Stomach smooth muscle (tissue), 2 donors: Measurements from ENCODE around the gene GRID1.

Experiments
- H3K27ac ChIP-seq: one replicate; pipeline ENCODE4 v1.7.0; 2013; ENCODE audit warnings: mild to moderate bottlenecking, low read length, inconsistent platforms
- H3K27me3 ChIP-seq, 2 donors: one replicate each; pipeline ENCODE4 v1.7.0; 2013; ENCODE audit warnings: low read length in 2 of 2; ENCODE audit not compliant: insufficient read depth in 2 of 2, control insufficient read depth in 1 of 2
- H3K36me3 ChIP-seq, 2 donors: one replicate each; pipeline ENCODE4 v1.7.0; 2013; ENCODE audit warnings: low read length in 2 of 2; ENCODE audit not compliant: control insufficient read depth in 2 of 2, insufficient read depth in 2 of 2
- H3K4me1 ChIP-seq: one replicate; pipeline ENCODE4 v1.7.0; 2013; ENCODE audit warnings: low read length; ENCODE audit not compliant: control insufficient read depth, insufficient read depth
- H3K4me3 ChIP-seq, 2 donors: one replicate each; pipeline ENCODE4 v1.7.0; 2013; ENCODE audit warnings: low read length in 2 of 2
- H3K9ac ChIP-seq, 2 donors: one replicate each; pipeline ENCODE4 v1.7.0; 2013; ENCODE audit warnings: low read length in 2 of 2, mild to moderate bottlenecking in 1 of 2
- H3K9me3 ChIP-seq, 2 donors: one replicate each; pipeline ENCODE4 v1.7.0; 2013; ENCODE audit warnings: low read length in 2 of 2; ENCODE audit not compliant: control insufficient read depth in 2 of 2
- donor health status: healthy.
- donor health status: Pancreatic carcinoma.

Gene GRID1

GRCh38 chr10:85993140-85993539, 373.5 kb downstream of the GRID1 start:
- no peaks in the 10 kb centered on the region for H3K36me3 ChIP-seq
- no peak overlapping the region for H3K4me3 ChIP-seq
- H3K27me3 ChIP-seq: no peaks in the 10 kb centered on the region
- no peak overlapping the region for H3K27ac ChIP-seq
- no peaks in the 10 kb centered on the region for H3K9me3 ChIP-seq
- H3K4me1 ChIP-seq: no peaks in the 10 kb centered on the region
- no peak overlapping the region for H3K9ac ChIP-seq

- Histone ChIP-seq H3K9ac (no peak overlapping the region), H3K36me3 (no peaks in the 10 kb centered on the region), H3K9me3 (no peaks in the 10 kb centered on the region), H3K27ac (no peak overlapping the region), H3K4me1 (no peaks in the 10 kb centered on the region), H3K27me3 (no peaks in the 10 kb centered on the region), H3K4me3 (no peak overlapping the region)
Measured at GRCh38 chr10:85992324-85992723, 374.3 kb downstream of the GRID1 start.

DNA sequence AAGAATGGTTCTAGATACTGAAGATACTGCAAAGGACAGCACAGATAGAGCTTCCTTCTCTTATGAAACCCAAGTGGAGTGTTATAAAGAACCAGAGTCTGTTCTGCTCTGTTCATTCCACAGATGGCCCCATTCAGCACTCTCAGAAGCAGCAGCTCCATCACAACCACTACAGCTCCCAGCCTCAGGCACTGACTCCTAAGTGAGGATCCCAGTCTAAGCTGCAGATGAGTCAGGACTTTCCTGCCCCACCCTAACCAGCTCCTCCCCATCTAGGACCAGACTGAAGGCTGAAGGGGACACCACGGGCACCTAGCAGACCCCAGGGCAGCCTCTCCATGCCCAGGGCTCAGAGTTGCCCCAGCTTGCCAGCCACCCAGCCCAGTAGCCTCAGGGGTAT, 379.8 kb downstream of the GRID1 start:
- no peak overlapping the region for H3K27ac ChIP-seq
- H3K36me3 ChIP-seq: no peaks in the 10 kb centered on the region
- no peaks in the 10 kb centered on the region for H3K9me3 ChIP-seq
- H3K9ac ChIP-seq: no peak overlapping the region
- H3K4me1 ChIP-seq: no peaks in the 10 kb centered on the region
- no peak overlapping the region for H3K4me3 ChIP-seq
- no peaks in the 10 kb centered on the region for H3K27me3 ChIP-seq

DNA sequence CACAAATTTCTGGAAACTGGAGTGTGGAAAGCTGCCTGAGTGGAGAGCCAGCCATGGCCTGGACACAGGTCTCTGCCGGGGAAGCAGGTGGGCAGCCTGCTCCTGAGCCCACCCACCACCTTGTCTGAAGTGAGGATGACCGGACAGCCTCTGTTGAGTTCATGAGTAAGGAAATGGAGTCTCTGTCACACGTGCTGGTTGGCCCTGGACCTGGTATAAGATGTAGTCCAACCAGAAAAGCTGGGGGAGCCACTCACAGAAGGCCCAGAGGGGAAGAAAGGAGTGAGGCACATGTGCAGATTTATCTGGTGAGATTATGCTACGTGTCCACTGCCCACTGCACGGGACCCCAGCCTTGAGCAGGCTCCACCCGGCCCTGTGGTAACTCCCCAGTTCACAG, 383.5 kb downstream of the GRID1 start:
- no peaks in the 10 kb centered on the region for H3K4me1 ChIP-seq
- H3K27ac ChIP-seq: no peak overlapping the region
- no peak overlapping the region for H3K4me3 ChIP-seq
- no peak overlapping the region for H3K9ac ChIP-seq
- H3K9me3 ChIP-seq: no peaks in the 10 kb centered on the region
- H3K27me3 ChIP-seq: no peaks in the 10 kb centered on the region
- H3K36me3 ChIP-seq: no peaks in the 10 kb centered on the region

DNA sequence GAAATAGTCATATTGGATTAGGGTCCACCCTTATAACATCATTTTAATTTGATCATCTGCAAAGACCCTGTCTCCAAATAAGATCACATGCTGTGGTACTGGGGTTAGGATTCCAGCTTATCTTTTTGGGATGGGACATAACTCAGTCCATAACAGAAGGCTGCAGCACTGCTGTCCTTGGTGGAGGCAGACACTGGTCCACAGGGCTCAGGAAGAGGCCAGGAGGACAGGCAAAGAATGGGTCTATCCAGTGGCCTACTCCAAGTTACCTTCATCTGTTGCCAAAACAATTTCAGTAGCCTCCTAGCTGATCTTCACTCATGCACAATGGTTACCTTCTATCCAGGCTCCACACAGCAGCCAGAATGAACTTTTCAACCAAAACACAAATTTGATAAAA, 387.0 kb downstream of the GRID1 start:
- Histone ChIP-seq H3K4me3 (no peak overlapping the region), H3K9me3 (no peaks in the 10 kb centered on the region), H3K9ac (no peak overlapping the region), H3K4me1 (no peaks in the 10 kb centered on the region), H3K27ac (no peak overlapping the region), H3K27me3 (no peaks in the 10 kb centered on the region), H3K36me3 (no peaks in the 10 kb centered on the region)

DNA sequence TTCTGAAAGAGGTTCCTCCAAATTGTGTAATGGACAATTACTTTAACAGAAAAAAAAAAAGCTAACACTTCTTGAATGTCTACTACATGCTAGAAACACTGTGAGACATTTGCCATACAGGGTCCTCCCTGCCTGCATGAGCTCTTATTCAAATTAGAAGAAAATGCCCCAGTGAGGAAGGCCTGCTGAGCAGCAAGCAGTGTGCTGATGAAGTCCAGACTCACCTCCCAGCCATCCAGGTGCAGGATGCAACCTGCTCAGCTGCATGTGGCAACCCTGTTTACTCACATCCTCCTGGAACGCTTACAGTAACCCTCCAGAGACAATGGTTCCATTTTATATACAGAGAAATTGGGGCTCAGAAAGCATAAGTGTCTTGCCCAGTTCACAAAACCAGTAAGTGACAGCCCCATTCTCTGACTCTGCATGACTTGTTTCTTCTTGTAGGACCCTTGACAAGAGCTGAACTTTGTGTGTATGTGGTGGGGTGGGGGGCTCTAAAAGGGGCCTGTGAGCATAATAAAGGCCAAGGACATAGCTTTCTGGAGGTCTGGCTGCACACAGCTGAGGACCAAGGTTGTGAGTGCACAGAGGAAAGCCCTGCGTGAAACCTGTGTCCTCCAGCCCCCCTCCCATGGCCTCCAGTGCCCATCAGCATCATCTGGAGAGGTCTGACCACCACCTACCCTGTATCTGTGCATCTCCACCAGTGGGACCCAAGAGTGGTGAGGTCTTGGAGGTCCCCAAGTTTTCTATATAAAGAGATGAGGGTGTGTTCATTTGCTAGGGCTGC, 387.8 kb downstream of the GRID1 start:
- Histone ChIP-seq H3K4me3 (no peak overlapping the region), H3K4me1 (no peaks in the 10 kb centered on the region), H3K9ac (no peak overlapping the region), H3K27ac (no peak overlapping the region), H3K9me3 (no peaks in the 10 kb centered on the region), H3K36me3 (no peaks in the 10 kb centered on the region), H3K27me3 (no peaks in the 10 kb centered on the region)

GRCh38 chr10:85977642-85978041, 389.0 kb downstream of the GRID1 start:
- Histone ChIP-seq H3K4me1 (no peaks in the 10 kb centered on the region), H3K27me3 (no peaks in the 10 kb centered on the region), H3K4me3 (no peak overlapping the region), H3K36me3 (no peaks in the 10 kb centered on the region), H3K27ac (no peak overlapping the region), H3K9ac (no peak overlapping the region), H3K9me3 (no peaks in the 10 kb centered on the region)

DNA sequence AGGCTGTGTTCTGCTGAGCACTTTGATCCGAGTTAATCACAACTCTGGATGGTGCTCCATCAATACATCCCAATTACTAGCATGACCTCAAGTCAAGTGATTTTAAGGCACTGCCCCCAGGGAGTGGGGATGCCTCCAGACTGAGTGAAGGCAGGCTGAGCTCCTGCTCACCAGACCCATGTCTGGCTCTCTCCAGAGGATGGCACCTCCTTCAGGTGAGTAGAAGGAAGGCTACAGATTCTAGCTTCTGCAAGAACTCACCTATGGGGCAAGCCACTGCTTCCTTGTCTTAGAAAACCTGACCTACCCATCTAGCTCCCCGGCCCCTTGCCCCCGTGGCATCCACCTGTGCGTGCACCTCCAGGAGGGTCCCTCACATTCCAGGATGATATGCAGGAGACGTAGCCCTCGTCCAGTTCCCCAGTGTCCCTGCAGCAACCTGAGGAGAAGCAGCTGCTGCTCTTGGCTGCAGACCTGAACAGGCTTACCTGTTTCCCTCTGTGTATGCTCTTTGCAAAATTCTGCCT, 390.3 kb downstream of the GRID1 start:
- no peak overlapping the region for H3K9ac ChIP-seq
- H3K4me3 ChIP-seq: no peak overlapping the region
- H3K27ac ChIP-seq: no peak overlapping the region
- no peaks in the 10 kb centered on the region for H3K4me1 ChIP-seq
- peaks cover 0 to 3% of the 10 kb centered on the region in 2 donors for H3K9me3 ChIP-seq
- H3K36me3 ChIP-seq: no peaks in the 10 kb centered on the region
- no peaks in the 10 kb centered on the region for H3K27me3 ChIP-seq

- H3K9ac ChIP-seq: no peak overlapping the region
- H3K9me3 ChIP-seq: peaks cover 0 to 3% of the 10 kb centered on the region in 2 donors
- no peaks in the 10 kb centered on the region for H3K4me1 ChIP-seq
- H3K27ac ChIP-seq: no peak overlapping the region
- no peaks in the 10 kb centered on the region for H3K27me3 ChIP-seq
- no peaks in the 10 kb centered on the region for H3K36me3 ChIP-seq
- no peak overlapping the region for H3K4me3 ChIP-seq
Measured at GRCh38 chr10:85971494-85971893, 395.1 kb downstream of the GRID1 start.

DNA sequence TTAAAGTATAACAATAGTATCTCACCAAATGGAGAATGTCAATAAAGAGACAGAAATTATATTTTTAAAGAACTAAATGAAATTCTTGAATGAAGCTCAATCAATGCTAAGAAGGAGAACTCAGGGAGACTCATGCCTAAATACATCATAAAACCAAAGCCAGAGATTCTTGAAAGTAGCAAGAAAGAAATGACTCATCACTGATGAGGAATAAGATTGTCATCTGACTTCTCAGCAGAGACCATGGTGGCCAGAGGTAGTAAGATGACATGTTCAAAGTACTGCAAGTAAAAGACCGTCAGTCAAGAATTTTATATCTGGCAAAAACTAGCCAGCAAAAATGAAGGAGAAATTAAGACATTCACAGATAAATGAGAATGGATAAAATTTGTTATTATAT, 399.0 kb downstream of the GRID1 start:
- Histone ChIP-seq H3K9ac (no peak overlapping the region), H3K9me3 (peaks cover 2 to 6% of the 10 kb centered on the region in 2 donors), H3K36me3 (no peaks in the 10 kb centered on the region), H3K27ac (no peak overlapping the region), H3K4me3 (no peak overlapping the region), H3K27me3 (no peaks in the 10 kb centered on the region), H3K4me1 (no peaks in the 10 kb centered on the region)

GRCh38 chr10:85961479-85962067, 405.0 kb downstream of the GRID1 start:
- Histone ChIP-seq H3K4me1 (no peaks in the 10 kb centered on the region), H3K27ac (no peak overlapping the region), H3K27me3 (no peaks in the 10 kb centered on the region), H3K36me3 (no peaks in the 10 kb centered on the region), H3K9ac (no peak overlapping the region), H3K4me3 (no peak overlapping the region), H3K9me3 (peaks cover 2% of the 10 kb centered on the region in 2 donors)
